ENCODE measurements around the gene SDC3.
"Not testable (repeated sequence)": the region's sequence is repeated elsewhere in the genome, so short reads cannot be mapped to it uniquely, and the experiment has no call there.

SDC3 gene

GRCh38 chr1:30908696-30909364, at the start of gene SDC3:
SDC3 (minus strand) TSS chr1:30908758; CDS start chr1:30908586, 172 bp downstream.
- peak; percentile 37 for DNase-seq

- DNase-seq: no peak
Measured at GRCh38 chr1:30957560-30958222, 49.1 kb upstream of the SDC3 start.

DNA sequence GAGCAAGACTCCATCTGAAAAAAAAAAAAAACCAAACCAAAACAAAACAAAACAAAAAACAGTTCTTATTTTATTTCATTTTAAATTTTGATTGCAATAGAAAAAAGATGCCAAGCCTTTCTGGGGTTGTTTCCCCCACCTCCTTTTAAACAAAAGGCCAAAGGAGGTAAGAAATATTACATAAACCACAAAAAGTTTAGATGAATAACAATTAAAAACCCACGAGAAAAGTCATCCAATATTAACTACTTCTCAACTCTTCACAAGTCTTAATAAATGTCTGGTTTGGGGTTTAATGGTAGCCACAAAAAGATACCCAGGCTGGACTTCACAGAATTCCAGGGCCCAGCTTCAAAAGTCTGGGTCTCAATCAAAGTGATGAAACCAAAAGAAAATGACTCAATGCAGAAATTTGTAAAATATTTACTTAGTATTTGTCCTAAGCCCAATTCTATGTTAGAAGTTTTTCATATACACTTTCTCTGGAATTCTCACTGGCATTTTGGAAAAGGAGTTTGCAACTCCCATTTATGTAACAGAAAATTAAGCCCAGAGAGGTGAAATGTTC, 47.0 kb upstream of the SDC3 start:
- DNase-seq: no peak

- no peak for DNase-seq
Measured at GRCh38 chr1:30953685-30954084, 45.1 kb upstream of the SDC3 start.

DNA sequence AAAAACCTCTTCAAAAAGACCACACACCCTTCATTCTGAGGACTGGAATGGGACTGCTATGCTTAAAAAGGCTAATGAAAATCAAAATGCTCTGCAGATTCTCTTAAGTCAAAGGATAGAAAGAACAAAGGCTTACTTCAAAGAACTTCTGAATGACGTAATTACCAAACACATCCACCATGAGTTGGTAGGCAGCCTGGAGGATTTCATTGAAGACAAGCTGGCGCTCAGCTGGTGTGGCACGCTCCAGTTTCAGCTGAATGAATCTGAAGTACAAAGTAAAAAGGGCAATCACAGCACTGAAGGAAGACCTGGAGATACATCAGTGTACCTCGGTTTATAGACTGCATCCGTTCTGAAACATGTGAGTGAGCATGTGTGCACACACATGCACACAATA, 43.5 kb upstream of the SDC3 start:
- DNase-seq: no peak

DNA sequence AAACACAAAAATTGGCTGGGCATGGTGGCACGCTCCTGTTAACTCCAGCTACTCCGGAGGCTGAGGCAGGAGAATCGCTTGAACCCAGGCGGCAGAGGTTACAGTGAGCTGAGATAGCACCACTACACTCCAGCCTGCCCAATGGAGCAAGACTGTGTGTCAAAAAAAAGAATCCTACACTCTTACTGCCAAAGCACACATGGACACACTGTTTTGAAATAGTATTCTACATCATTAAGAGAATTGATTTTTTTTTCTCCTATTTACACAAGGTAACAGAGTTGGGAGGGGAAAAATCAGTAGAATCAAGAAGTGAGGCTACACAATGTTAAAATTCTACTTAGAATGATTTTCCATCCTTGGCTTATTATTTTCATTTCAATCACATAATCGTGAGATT, 42.1 kb upstream of the SDC3 start:
- no peak for DNase-seq

DNA sequence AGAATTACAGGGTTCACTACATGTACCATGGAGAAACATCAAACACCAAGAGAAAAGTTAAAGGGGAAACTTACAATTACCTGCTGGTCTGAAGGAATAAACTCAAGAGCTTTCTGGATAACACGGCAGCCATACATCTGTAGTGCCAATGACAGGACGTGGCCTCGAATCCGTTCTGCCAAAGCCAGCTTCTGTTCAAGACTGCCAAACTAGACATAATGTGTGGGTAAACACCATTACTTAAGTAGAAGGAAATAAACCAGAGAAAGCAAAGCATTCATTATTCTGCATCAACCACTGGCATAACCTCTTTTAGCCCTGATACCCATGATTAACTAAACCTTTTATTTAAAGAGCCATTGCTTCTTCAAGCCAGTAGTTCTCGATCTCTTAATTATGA, 41.5 kb upstream of the SDC3 start:
- DNase-seq: no peak

- not testable (repeated sequence) for DNase-seq
Measured at GRCh38 chr1:30949487-30949838, 40.9 kb upstream of the SDC3 start.

DNA sequence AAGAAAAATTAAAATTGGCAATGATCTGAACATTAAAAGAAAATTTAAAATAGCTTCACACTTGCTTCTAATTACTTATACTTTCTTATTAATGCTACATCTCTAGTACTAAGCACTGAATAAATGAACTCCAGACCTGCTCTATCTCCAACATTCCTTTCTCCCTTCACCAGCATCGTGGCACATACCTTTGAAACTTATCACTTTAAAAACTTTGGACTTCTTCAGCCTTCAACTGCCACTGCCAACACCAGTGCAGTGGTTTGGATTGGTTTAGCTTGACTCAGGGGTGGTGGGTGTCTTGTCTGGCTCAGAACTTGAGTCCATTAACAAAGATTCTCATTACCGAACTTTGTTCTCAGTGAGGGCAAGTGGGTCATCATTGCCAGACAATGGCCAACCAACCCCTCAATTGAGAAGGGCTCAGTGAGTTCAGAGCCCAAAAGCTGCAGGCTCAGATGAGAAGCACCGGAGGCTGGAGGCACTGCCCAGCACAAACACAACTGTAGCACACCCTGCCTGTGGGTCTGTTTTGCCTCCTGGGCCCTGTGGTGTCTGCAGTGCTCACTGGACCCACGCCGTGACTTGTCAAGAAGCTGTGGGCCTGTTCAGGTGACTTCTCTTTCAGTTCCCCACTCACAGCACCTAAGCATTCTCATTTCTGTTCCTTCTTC, 40.4 kb upstream of the SDC3 start:
- not testable (repeated sequence) for DNase-seq

DNA sequence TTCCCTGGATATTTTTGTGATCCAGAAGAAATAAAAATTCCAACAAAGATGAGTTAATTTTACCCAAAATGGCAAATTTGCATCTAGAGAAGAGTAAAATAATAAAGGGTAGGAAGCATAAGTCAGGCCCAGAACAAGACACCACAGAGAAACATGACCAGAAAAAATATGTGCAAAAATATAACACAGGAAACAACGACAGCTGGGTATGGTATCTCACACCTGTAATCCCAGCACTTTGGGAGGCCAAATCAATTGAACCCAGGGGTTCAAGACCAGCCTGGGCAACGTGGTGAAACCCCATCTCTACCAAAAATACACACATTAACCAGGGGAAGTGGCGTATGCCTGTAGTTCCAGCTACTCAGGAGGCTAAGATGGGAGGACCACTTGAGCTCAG, 39.7 kb upstream of the SDC3 start:
- no peak for DNase-seq

GRCh38 chr1:30947212-30947611, 38.7 kb upstream of the SDC3 start:
- no peak for DNase-seq

GRCh38 chr1:30942326-30942963, 33.9 kb upstream of the SDC3 start:
- no peak for DNase-seq

GRCh38 chr1:30940541-30940940, 32.0 kb upstream of the SDC3 start:
- DNase-seq: no peak

- DNase-seq: no peak
Measured at GRCh38 chr1:30936541-30937171, 28.1 kb upstream of the SDC3 start.

DNA sequence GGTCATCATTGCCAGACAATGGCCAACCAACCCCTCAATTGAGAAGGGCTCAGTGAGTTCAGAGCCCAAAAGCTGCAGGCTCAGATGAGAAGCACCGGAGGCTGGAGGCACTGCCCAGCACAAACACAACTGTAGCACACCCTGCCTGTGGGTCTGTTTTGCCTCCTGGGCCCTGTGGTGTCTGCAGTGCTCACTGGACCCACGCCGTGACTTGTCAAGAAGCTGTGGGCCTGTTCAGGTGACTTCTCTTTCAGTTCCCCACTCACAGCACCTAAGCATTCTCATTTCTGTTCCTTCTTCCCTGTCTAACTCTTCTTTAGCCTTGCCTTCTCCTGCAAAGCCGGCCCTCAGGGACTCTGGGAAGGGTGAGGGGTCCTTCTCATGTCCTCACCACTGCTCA, 27.2 kb upstream of the SDC3 start:
- DNase-seq: not testable (repeated sequence)

DNA sequence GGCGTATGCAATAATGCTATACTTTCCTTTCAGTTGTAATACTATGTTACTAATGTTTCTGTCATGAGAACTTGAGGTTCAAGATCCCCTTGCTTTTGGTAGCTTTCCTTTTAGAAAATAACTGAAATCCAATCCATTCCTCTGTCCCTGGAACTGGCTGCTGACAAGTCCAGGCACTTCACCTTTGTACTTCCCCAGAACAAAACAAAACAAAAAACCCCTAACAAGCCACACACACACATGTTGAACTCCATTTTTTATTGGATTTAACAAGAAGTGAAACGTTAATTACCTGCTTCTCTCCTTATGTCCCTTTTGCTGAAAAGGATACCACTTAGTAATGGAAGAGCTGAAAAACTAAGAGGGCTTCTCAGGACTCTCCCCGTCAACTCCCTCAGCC, 26.1 kb upstream of the SDC3 start:
- DNase-seq: no peak

DNA sequence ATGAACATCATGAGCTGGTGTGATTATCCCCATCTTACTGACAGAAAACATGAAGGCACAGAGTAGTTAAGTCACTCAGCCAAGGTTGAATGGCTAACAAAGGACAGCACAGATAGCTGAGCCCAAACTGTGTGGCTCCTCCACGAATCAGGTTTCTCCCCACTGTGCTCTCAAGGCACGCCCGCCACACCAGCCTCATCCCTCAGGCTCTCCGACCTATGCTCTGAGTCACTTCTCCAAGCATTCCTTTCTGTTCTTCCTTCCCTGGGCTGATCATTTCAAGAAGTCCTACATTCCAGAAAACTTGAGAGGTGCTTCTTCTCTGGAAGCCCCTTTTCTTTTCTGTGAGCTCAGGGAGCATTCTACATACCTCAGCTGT, 25.3 kb upstream of the SDC3 start:
- no peak for DNase-seq

- no peak for DNase-seq
Measured at GRCh38 chr1:30930631-30931173, 22.1 kb upstream of the SDC3 start.

DNA sequence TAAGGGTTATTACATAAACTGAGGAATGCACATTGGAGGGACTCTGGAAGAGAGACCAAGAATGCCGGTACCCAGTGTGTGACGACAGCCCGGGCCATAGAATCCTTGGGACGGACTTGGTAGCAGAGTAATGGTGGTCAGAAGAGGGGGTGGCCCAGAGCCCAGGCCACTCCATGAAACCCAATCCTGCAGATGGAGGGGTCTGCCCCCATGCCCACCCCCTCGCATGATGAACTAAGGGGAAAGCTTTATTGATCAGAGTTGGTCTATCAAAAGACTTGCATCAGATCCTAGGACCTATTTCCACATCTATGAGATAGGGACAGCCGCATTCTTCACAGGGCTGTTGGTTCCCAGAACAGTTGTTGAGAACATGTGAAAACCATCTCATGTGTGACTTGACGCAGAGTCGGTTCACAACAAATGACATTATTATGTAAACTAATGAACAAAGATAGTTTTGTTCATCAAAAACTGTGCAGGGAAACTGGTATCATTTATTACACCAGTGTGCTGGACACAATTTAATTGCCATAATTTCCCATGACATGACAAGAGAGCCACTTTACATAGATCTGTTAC, 21.5 kb upstream of the SDC3 start:
- no peak for DNase-seq

GRCh38 chr1:30929135-30929889, 20.8 kb upstream of the SDC3 start:
- DNase-seq: peak; percentile 52

DNA sequence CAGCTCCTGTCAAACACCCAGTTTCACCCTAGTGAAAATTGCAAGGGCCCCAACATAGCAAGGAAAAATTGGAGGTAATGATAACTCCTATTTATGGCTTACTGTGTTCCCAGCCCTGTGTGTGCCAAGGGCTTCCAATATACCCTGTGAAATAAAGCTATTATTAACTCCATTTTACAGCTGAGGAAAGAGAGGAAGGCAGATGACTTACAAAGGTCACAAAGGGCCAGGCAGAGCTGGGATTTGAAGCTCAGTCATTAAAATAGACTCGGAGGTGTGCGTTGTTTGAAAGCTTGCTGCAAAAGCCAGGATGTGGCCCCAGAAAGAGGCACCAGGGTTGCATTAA, 20.2 kb upstream of the SDC3 start:
- no peak for DNase-seq

GRCh38 chr1:30928171-30928570, 19.6 kb upstream of the SDC3 start:
- no peak for DNase-seq
